H54 (cell line): ENCODE results near the gene SMARCA4.

Source experiments
- DNase-seq: peaks from one replicate; pipeline ENCODE4 v3.0.0; 2011; ENCODE audit warnings: low spot score, mixed read lengths; ENCODE audit not compliant: insufficient read length
- FAIRE-seq: peaks from 3 replicates; lab custom pipeline; 2011; peaks lifted over from hg19 to GRCh38; lab: Jason Lieb, UNC
- POLR2A ChIP-seq: IDR thresholded peaks from 2 replicates; pipeline ENCODE4 v1.6.1; 2011; ENCODE audit warnings: low read depth, mild to moderate bottlenecking, low read length

SMARCA4 gene

DNA sequence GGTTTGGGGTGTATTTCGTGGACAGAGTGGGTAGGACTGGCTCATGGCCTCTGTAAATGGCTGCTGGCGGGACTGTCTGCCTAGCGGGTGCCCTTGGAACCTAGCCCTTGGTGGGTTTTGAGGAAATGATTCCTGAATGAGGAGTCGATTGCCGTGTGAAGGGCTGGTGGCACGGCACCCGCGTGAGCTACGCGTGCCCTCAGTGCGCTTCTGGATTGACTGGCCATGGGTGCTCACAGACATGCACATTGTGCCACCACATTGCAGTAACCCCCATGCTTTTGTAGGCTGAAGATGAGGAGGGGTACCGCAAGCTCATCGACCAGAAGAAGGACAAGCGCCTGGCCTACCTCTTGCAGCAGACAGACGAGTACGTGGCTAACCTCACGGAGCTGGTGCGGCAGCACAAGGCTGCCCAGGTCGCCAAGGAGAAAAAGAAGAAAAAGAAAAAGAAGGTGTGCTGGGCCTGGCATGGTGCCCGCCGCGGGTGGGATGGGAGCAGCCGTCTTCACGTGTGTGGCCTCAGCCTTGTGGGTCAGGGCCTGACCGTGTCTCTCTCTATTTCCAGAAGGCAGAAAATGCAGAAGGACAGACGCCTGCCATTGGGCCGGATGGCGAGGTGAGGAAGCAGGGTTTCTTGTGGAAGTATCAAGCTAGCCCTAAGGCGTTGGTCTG, 35.2 kb downstream of the SMARCA4 start:
- FAIRE-seq (no peak), DNase-seq (no peak)
- TF ChIP-seq POLR2A, result no peak

DNA sequence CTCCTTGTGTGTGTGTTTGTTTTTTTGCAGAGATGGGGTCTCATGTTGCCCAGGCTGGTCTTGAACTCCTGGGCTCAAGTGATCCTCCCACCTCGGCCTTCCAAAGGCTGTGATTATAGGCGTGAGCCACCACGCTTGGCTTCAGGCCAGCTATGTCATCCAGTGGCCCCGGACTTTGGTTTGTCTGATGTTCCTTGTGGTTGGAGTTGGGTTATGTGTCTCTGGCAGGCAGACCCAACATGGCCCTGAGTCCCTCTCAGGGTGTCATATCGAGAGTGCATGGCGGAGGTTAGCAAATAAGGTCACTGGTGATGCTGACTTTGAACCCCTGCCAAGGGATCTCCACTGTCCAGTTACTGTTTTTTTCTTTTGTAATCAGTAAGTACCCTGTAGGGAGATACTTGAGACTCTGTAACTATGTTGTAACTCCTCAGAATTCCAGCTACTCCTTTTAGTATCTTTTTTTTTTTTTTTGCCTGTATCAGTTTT, 37.3 kb downstream of the SMARCA4 start:
- DNase-seq (no peak), FAIRE-seq (no peak)
- TF ChIP-seq POLR2A, result no peak

DNA sequence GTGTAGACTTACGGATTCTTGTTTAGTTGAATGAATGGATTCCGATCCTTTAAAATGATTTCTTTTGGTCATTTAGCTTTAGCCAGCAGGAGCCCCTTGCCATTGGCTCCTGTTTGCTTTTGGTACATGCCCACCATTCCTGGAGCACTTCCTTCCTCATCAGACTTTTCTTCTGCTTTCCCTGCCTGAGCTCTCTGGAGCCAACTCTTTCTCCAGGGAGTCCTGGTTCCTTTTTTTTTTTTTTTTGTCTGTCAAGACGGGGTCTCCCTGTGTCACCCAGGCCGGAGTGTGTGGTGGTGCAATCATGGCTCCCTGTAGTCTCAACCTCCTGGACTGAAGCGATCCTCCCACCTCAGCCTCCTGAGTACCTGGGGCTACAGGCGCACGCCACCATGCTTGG, 37.8 kb downstream of the SMARCA4 start:
- no peak for TF ChIP-seq POLR2A
- no peak for DNase-seq
- FAIRE-seq, result no peak

DNA sequence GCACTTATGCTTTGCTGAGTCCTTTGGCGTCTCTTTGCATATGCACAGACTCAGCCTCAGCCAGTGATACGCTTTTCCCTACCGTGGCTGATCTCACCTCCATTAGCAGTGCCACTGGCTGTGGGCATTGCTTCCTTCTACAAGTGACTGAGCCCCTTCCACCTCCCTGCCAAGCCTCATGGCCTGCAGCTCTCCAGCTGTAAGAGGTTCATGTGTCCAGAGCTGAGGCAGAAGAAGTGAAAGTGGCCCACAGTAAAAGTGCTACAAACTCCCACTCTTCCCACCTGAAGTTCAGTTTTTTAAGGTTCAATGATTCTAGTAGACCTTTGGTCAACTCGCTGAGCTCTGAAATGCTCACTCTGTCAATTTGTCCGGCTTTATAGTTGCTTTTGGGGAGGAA, 44.7 kb downstream of the SMARCA4 start:
- FAIRE-seq (no peak), DNase-seq (no peak)
- TF ChIP-seq POLR2A, result no peak

DNA sequence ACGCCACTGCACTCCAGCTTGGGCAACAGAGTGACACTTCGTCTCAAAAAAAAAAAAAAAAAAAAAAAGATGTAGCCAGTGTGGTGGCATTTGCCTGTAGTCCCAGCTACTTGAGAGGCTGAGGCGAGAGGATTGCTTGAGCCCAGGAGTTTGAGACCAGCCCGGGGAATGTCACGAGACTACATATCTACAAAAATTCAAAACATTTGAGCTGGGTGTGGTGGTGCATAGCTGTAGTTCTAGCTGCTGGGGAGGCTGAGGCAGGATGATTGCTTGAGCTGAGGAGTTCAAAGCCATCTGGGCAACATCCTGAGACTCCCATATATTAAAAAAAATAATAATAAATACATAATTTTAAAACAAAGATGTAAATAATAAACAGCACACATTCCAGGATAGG, 46.6 kb downstream of the SMARCA4 start:
- DNase-seq (no peak), FAIRE-seq (no peak)
- TF ChIP-seq POLR2A, result no peak

DNA sequence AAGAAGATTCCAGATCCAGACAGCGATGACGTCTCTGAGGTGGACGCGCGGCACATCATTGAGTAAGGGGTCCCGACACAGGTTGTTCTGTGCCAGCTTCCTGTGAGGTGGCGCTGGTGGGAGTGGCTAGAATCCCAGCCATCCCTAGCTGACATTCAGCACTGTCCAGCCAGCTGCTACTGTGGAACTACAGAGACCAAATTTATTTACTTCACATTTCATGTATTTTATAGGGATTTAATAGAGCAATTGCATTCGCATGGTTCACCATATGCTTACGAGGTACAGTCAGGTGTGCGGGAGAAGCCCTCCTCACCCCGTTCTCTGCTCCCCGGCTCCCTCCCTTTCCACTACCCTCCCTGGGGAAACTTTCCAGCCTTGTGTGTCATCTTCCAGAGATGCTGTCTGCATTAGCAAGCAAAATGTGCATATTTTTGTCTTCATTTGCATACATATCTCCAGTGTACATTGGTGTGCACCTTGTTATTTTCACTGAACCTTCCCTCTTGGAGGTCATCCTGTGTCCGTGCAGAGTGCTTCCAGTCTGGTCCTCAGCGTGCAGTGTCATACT, 47.2 kb downstream of the SMARCA4 start:
- no peak for DNase-seq
- FAIRE-seq, result no peak
- no peak for TF ChIP-seq POLR2A

DNA sequence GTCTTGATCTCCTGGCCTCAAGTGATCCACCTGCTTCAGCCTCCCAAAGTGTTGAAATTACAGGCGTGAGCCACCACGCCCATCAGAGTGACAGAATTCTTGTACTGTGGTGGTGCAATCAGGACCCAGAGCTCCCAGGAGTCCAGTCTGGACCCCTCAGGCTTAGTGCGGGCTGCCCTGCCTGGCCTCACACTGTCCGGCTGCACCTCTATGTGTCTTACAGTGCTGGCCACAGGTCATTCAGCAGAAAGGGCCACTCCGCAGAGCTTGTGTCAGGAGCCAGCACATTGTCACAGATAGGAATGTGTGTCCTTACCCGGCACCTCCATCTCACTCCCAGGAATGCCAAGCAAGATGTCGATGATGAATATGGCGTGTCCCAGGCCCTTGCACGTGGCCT, 49.2 kb downstream of the SMARCA4 start:
- DNase-seq, result no peak
- no peak for FAIRE-seq
- TF ChIP-seq POLR2A, result no peak

DNA sequence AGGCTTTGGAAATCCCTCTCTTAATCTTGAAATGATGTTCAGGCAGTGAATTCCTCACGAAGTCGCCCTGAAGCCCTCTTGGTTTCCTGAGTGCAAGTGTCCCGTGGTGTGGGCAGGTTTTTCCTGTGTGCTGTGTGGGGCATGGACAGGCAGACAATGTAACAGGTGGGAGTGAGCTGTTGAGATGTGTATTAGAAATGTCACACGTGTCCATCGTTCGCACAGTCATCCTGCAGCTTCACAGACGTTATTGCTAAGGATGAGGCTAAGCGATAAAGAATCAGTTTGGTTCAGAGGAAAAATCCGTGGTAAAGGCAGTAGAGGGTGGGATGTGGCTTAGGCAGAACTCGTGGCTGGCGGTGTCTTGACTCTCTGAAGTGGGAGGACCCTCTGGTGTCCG, 51.7 kb downstream of the SMARCA4 start:
- no peak for FAIRE-seq
- TF ChIP-seq POLR2A, result no peak
- no peak for DNase-seq

DNA sequence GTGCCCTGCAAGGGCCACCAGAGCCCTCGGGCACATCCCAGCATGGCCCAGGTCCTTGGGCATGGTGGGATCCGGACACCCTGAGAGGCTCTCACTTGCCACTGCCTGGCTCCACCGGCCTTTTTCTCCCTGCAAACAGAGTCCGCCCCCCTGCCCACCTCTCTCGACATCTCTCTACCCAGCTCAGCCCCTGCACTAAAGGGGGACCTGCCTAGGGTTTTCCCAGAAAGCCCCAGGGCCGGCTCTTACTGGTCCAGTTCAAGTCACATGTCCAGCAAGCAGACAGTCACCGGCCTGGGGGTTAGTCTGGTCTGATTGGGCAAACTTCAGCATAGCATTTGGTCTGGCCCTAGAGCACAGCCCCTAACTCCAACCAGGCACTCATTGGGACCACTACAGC, 52.9 kb downstream of the SMARCA4 start:
- DNase-seq (no peak), FAIRE-seq (no peak)
- TF ChIP-seq POLR2A, result no peak

DNA sequence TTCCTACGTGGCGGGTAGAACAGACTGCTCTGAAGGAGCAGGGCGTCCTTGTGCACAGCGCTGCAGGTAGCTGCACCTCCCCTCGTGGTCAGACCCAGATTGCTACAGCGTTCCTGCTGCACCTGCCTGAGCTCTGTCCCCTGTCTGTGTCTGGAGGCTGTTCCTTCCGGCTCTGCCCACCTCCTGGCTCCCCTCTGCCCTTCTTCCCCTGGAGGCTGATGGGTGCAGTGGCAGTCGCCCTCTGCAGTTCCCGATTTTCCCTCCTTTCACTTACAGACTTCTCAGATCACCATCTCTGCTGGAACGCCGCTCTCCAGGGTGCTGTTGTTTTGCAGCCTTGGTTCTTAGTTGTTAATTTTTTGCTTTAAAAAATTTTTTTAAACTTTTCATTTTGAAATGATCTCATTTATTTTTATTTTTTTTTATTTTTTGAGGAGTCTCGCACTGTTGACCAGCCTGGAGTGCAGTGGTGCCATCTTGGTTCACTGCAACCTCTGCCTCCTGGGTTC, 53.6 kb downstream of the SMARCA4 start:
- FAIRE-seq (no peak), DNase-seq (no peak)
- no peak for TF ChIP-seq POLR2A

DNA sequence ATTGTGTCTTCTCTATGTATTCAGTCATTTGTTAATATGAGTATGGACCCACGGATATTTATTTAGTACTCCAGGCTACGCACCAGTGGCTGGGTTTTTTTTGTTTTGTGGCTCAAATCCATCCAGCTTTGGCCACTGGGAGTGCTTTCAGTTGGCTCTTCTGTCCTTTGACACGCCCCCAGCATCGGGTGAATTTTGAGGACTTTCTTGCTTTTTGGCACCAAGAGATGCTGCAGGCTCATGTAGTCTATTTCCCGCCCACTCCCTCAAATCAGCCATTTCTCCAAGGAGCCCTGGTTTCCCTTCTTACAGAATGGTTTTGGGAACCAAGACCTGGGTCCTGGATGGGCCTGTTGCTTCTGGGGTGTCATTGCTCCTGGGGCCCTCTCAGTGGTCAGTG, 55.8 kb downstream of the SMARCA4 start:
- no peak for DNase-seq
- TF ChIP-seq POLR2A, result no peak
- no peak for FAIRE-seq

DNA sequence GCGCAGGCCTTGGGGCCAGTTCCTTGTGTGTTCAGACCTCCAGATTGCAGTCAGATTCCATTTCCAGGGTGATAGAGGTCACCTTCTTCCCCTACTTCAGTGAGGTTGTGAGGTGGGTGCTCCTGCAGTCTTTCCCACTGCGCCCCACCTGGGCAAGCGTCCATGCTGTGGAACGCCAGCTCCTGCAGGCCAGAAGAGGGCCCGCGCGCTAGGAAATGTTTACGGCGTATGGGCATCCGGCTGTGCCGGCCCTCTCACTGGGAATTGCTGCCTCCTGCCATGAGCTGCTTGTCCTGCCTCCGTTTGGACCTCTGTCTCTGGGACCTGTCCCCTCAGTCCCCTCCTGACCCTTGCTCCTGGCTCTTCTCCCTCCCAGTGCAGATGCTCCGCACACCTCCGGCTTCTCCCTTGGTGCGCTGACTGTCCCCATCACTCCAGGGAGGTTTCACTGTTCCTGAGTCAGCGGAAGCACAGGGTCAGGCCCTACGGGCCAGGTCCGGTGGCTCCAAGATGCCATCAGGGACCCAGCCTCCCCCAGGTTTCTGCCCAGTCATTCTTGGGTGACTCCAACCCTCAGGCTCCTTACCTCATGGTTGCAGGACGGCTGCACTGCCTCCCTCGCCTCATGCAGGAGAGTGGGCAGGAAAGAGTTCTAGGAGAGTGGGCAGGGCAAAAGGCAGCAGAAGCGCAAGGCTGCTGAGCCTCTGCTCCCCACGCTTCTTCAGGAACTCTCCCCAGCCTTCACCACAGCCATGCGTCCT, 56.6 kb downstream of the SMARCA4 start:
- FAIRE-seq, result no peak
- TF ChIP-seq POLR2A, result no peak
- DNase-seq, result no peak

DNA sequence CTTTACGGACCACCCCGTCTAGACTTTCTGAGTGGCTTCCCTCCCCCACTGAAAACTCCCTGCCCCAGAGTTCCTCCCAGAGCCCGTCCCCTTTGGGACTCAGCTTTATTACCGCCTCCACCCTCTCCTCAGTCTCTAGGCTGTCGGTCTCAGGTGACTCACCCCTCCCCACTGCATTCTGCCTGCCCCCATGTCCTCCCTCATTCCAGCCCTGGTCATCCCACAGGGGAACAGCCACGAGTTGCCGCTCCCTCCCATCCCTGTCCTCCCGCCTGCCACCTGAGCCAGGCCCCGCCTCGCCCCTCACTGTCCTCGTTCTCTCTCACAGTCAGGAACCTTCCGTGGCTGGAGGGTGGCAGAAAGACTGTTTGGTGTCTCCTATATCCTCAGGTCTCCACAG, 57.3 kb downstream of the SMARCA4 start:
- FAIRE-seq (no peak), DNase-seq (no peak)
- TF ChIP-seq POLR2A, result no peak

DNA sequence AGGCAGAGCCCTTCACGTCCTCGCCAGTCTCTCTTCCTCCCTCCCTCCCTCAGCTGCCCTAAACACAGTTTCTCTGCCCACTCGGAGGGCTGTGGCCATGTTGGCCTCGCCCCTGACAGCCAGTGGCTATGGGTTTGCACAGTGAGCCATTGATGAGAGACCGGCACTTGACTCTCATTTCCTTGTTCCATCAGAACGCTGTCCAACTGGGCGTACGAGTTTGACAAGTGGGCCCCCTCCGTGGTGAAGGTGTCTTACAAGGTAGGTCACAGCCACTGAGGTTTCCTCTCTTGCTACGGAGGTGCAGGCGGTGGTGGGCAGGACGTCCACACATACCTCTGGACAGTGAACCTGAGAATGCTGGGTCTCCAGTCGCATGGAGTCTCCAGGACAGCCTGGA, 57.9 kb downstream of the SMARCA4 start:
- DNase-seq (no peak), FAIRE-seq (no peak)
- no peak for TF ChIP-seq POLR2A

DNA sequence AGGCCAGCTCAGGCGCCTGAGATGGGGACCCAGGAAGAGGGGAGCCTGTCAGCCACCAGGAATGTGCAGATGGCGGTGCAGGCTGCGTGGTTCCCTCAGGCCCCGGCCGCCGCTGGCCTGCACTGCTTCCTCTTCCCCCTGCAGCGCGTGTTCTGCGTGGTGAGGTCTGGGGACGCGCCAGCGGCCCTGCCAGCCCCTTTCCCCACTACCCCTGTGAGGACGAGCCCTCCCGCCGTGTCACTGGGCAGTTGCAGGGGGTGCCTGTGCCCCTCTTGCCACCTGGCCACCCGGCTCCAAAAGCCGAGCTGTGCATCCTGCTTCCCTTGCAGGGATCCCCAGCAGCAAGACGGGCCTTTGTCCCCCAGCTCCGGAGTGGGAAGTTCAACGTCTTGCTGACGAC, 58.4 kb downstream of the SMARCA4 start:
- FAIRE-seq (no peak), DNase-seq (no peak)
- TF ChIP-seq POLR2A, result no peak
